SW 1271 (cell line): Measurements from ENCODE around the gene PDCD4.
"Not testable (repeated sequence)": the region's sequence is repeated elsewhere in the genome, so short reads cannot be mapped to it uniquely, and the experiment has no call there.

ENCODE experiments used
- DNase-seq, 2 experiments: peaks; one replicate each; lab custom pipeline; 2025; lab: John Stamatoyannopoulos, UW

PDCD4 gene

DNA sequence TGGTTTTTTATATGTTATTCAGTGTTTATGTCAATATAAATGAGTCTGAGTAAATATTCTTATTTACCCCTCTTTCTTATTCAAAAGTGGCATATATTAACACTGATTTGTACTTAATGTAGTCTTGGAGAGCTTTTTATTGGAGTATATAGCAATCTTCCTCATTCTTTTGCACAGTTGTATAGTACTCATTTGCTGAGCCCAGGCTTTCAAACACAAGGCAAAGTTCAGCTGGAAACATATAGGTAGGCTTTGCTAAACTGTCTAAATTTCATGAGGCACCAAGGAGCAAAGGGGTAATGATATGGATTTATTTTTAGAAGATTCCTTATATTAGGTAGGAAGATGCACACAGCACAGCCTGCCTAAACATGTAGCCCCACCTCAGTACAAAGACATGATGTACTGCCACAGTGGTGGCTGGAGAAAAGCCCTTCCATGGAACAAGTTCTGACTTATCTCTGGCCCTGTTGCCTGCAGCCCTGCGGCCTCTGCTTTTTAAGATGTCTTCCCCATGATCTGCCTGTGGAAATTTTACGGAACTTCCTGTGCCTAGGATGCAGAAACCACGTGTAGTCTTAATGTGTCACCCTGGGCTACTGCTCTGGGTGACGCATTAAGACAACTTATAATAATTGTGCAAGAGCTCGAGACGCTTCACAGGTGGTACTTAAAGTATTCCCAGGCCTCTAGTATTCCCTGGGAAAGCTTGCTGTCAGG lies 9.6 kb upstream of the PDCD4 start:
- DNase-seq = no peak

DNA sequence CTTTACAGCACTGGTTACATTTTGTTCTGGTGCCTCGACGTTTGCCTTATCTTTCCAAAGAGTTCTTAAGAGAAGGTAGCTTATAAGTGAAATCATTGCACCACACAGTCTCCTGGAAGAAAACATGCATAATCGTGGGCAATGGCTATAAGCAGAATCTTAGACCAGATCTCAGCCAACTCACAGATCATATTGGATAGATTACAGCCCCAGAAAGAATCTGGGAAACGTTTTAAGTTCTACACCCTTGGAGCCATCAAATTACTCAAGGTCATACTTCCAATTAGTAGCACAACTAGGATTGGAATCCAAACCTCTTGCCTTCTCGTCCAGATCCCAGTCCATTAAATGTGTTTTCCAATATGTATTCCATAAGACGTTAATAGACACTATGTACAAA lies 8.8 kb upstream of the PDCD4 start:
- DNase-seq = no peak

DNA sequence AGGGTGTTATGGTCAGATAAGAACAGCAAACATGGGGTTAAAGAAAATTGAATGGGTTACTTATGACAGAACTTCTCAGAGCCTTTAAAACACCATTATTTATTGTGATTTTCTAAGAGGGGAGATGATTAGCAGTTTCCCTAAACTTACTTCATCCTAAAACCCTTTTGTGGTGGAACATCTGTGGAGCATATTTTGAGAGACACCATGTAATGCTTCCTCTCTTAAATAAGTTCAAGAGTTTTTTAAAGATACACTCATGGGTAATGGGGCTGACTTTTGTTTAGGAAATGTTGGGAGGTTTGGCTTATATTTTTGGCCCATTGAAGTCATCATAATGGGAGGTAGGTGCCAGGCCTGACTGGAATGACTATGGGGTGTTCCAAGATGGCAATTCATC lies 8.4 kb upstream of the PDCD4 start:
- no peak for DNase-seq

DNA sequence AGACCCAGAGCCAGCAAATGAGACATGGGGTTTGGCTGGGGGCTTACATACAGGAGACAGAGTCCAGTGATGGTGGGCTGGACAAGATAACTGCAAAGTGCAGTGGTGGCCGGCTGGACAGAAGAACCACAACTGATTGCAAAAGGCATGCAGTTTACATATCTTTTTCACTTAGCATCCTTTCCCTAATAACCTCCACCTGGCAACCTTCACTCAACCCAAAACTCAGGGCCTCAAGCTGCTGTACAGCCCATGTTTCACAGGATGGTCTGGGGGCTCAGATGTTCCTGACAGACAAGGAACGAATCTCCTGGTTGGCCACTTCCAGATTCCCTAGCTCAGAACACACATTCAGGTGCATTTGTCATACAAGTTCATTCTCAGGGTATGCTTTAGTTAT lies 7.8 kb upstream of the PDCD4 start:
- DNase-seq = no peak

DNA sequence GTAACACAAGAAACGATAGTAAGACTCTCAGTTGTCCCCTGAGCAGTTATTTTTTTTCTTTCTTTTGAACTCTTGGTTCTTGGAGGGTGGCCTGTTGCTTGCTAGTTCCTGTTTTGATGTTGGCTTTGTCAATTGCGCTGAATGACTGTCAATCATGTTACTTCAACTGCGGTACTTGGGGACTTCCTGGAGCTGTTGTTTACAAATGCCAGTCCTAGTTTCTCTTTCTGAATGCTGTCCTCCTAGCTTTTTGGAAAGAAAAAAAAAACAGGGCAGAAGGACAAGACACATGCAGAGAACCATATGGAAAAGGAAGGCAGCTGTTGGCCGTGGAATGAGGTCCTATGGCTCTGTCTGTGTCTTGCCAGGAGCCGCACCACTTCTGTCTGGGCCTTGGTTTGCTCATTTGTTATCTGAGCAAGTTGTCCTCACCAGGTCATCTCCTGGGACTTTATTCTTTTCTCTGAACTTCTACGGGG lies 7.0 kb upstream of the PDCD4 start:
- no peak for DNase-seq

DNA sequence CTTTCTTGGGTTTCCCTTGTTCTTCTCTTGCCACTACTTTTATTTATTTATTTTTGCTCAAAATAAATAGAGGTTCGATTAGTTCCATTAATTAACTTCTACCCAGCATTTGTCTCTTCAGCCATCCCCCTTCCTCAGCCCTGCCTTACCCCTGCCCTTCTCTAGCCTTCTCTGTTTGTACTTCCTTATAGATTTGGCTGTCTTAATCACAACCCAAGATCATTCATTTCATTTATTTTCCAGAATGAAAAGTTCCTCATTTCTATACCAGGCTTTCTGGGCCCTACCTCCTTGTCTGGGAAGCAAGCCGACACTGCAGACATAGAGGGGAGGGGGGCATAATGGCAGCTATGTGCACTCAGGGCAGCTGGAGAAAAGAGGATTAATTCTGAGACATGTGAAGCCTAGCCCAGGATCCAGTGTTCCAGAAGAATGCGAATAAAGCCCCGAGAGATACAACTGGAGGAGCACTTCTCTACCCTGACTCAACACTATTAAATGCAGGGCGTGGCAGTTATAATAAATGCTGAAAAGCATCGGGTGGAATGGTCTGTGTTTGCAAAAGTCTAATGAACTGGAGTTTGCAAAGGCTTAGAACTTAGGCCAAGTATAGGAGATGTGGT lies 6.4 kb upstream of the PDCD4 start:
- DNase-seq = no peak

DNA sequence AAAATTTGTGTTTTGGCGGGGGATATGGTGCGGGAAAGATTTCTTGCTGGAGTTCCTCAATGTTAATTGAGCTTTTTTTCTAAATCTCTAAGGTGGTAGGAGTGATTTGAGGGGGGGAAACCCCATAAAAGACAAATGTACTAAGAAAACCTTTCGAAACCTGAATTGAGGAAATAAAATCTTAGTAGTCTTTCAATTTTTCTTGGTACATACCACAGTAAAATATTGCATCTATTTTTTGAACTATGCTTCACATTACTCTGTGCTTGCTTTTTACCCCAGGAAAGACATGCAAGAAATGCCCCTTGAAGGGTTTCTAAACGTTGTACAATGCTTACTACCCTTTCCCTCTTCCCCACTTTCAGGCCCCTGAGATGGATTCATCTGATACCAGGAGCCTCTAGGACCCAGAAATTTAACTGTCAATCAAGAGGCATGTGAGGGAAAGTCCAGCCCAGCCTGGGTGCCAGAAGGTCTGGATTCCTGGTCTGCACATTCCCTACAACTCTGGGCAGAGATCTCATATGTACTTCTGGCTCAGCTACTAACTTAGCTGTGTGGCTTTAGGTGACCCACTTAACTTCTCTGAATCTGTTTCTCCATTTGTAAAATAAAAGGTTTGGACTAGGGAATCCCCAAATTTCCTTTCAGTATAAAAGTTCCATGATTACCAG lies 5.8 kb upstream of the PDCD4 start:
- no peak for DNase-seq

DNA sequence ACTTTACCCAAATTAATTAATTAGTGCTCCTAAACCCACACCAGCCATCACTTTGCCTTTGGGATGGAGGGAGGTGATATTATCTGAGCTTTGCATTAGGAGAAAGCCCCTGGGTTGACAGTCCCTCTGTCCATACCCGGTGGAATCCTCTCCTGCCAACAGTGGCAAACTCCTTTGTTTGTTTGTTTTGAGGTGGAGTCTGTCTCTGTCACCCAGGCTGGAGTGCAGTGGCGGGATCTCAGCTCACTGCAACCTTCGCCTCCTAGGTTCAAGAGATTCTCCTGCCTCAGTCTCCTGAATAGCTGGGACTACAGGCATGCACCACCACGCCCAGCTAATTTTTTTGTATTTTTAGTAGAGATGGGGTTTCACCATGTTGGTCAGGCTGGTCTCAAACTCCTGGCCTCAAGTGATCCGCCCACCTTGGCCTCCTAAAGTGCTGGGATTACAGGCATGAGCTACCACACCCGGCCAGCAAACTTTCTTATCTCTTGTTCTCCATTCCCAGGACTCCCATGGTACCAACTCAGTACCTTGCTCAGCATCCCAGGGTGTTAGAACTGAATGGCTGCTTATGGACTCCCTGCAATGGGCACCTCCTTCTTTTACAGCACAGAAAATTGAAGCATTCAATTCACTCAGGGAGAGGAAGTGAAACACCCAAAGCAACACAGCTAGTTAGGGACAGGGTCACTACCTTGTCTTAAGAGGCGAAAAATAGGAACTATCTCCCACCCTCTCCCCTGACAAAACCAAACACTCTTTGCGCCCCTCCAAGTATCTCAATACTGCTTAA lies 4.5 kb upstream of the PDCD4 start:
- not testable (repeated sequence) for DNase-seq

DNA sequence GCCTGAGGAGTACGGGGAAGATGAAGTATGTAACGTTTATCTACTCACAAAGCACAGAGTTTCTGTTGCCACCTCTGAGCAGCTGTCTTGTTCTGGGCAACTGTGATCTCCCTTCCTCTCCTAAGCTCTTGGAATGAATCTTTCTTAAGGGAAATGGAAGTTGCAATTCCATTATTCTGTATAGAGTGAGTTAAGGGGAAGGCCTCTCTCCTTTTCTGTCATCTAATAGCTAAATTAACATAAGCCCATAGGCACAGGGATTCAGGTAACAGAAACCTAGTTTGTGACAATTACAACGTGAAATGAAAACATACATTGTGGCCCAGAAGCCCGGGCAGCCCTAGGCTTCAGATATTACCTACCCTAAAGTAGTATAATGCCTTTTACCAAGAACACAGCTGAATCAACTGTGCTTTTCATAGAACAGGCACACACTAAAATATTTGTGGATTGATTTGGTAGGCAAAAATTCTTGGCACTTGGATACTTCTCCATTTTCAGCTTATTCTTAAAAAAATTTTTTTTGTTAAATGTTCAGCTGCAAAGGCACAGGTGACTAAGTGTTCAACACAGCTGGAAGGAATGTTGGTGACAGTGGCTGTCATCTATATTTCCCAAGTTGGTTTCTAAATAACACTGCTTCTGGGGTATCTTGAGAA lies 3.8 kb upstream of the PDCD4 start:
- DNase-seq = no peak

DNA sequence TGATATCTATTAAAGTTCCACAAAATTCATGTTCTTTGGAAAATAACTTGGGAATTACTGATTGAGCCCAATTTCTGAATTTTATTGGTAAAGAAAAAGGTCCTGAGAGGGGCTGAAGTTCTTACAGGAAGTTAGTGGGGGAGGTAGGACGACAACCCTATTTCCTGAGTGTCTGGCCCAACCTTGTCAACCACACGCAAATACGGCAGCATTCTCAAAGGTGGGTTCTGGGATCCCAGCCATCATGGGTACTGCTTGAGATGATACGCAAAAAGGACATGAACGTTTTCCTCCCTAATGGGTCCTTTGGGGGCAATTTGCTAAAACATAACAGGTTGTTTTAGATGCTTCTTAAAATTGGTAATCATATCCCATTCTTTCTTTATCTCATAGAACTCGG lies 2.7 kb upstream of the PDCD4 start:
- DNase-seq = no peak

DNA sequence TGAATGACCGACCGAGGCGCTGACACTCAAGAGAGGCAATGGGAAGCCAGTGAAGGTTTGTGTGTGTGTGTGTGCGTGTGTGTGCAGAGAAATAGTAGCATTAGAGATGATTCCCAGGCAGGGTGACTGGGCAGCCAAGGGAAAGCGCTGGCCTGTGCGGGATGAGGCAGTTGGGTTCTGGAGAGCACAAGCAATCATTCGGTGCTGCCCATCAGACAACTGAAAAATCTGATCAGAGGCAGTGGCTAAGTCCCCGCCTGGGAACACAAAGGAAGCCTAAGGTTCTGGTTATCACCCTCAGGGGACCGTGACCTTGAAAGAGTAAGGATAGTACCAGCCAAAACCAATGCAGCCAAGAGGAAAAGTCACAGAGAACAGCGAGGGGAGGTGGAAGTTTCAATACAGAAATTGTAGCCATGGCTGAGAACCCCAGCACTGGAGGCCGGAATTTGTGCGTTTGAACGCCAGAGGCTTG lies 868 bp upstream of the PDCD4 start:
- DNase-seq = no peak

DNA sequence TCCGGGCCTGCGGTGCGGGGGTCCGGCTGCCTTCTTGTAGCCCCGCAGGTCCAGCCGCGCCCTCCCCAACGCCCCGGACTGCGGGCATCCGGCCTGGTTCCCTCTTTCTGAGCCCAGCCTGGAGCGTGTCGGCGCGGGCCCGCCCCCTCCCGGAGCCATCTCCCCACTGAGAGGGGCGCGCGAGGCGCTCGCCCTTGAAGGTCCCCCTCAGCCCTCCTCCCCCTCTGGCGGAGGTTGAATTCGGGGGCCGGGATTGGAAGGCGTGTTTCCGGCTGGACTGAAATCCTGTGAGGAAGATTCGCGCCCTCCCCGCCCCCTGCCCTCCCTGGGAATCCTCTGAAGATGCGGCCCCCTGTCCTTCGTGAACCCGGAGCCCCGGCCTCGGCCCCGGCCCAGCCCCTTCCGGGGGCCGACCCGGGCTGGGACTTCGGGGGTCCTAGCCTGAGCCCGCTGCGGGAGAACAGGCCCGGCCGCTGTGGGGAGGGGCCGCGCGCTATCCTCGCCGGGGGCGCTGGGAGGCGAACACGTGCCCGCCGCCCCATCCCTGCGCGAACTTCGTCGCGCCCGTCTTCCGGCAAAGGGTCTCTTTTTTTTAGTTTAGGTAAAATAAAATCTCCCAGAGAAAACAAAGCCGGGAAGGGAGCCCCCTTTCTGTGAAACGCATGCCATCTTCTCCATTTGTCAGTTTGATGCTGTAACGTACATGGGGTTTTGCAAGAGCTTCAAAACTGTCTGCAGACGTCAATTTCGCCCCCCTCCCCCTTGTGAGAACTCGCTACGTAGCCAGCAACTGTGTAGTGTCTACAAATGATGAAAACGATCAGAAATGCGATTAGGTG lies 636 bp downstream of the PDCD4 start:
- peak; percentile 42 to 58 for DNase-seq

DNA sequence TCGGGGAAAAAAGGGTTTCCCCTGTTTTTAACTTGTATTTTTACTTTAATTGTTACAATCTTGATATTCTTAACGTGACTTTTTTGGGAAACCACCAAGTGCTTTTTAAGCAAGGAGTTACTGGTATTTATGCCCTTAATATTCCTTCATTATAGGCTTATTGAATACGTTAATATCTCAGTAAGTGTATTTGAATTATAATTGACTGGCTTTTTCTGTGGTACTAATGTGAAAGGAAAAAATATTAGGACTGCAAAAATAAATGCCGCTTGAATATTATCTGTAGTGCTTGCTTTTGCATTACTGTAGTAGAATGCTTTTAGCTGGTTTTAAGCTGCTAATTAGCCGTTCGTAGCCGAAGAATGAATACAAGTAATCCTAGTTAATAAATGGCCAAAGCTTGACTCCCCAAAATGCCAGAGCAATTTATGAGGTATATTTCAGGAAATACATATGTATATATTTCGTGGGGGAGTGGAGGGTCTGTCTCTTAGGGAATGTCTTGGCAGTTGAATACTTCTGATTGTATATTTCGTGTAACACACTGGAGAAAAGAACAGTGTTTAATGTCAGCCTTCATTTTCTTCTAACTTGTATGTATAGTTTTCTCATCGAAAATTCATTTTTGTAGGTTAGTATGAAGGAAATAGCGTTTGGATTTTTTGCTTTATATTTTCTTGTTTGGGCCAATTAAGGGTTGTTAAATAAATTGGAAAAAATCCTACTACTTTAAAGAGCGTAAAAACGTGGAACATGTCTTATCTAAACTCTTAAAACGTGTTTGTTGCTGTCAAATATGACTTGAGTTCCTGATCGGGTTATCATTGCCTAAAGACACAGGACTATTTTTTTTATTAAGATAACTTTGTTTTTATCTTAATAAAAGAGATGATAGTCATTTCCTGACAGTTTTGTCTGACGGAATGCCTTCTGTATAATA lies 1.5 kb downstream of the PDCD4 start:
- DNase-seq = no peak

DNA sequence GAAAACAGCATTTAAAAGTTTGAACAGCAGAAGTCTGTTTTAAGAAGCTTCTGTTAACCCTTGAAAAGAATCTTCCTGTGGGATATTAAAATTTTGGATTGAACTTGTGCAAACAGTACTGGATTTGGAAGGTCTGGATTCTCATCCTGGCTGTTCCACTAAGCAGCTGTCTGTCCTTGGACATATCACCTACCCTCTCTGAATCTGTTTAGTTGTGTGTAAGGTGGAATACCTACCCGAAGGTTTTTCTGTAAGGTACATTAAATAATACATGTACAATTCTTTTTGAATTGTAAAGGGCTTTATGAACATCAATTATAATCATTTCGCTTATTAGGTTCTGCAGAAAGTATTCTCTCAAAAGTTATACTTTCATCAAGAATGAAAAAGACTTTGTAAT lies 2.2 kb downstream of the PDCD4 start:
- DNase-seq = no peak

DNA sequence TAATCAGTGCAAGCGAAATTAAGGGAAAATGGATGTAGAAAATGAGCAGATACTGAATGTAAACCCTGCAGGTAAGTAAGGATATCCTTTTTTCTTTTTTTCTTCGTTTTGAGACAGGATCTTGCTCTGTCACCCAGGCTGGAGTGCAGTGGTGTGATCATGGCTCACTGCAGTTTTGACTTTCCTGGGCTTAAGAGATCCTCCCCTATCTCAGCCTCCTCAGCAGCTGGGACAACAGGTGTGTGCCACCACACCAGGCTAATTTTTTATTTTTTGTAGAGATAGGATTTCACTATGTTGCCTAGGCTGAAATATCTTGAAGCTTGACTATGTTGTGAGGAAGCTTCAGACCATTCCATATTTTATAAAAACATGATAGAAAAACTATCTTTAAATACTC lies 4.3 kb downstream of the PDCD4 start:
- no peak for DNase-seq

DNA sequence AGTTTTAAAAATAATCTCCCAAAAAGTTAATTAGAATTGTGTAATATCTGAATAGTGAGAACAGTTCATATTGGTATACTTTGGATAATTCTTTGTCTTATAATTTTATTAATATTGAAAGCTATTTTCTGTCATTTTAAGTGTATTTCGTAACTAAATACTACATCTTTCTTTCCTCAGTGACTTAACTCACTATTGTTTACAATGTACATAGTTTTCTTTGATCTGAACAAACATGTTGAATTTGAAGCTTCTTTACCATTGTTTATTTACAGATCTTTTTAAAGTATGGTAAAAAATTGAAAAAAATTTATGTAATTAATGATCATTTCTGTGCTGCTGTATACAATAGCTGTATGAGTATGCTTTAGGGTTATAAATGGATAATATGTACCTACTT lies 5.1 kb downstream of the PDCD4 start:
- DNase-seq = no peak

DNA sequence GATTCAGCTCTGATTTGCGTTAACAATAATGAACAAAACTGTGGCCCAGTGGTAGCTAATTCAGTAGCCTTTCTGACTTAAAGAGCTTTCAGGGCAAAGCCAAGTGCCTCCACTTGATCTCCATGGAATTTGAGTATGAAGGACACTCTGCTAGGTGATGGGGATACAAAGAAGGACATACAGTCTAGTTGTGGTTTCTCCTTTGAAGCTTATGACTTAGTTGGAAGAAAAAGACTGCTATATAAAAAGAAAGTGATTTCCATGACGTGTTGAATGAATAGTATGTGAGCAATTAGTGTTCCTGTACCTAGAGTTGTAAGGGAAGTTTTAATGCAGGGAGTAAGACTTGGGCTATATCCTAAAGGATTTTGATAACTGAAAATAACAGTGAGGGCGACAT lies 8.3 kb downstream of the PDCD4 start:
- no peak for DNase-seq

DNA sequence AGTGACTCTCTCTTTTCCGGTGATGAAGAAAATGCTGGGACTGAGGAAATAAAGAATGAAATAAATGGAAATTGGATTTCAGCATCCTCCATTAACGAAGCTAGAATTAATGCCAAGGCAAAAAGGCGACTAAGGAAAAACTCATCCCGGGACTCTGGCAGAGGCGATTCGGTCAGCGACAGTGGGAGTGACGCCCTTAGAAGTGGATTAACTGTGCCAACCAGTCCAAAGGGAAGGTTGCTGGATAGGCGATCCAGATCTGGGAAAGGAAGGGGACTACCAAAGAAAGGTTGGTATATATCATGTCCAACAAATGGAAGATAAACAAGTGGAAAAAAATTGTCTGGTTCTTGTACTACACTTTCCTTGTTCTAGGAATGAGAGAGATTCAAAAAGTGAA lies 9.5 kb downstream of the PDCD4 start:
- DNase-seq = no peak

DNA sequence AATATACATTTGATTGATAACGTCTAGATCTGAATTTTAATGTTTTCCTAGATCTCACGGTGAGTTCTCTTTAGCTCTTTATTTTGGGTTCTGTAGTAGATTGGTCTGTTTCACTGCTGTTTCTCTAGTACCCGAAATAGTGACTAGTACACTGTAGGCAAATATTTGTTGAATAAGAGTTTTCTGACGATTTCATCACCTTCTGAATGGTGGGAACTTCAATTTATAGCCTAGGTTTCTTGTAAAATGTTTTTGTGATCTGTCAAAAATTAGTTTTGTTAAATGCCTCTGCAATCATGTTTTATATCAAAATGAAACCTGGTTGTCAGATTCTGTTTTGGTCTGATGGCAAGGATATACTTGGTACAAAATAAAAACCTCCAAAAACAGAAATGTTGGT lies 10.2 kb downstream of the PDCD4 start:
- DNase-seq = no peak

DNA sequence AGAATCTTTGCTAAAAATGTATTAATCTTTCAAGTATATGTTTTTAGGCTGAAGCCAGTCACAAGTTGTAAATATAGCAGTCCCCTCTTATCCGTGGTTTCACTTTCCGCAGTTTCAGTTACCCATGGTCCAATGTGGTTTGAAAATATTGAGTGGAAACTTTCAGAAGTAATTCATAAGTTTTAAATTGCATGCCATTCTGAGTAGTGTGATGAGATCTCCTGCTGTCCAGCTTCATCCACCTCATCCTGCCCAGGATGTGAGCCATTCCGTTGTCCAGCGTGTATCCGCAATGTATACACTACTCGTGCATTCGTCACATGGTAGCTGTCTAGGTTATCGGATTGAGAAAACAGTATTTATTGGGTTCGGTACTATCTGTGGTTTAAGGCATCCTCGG lies 12.2 kb downstream of the PDCD4 start:
- DNase-seq = no peak
